CD4-positive, alpha-beta T cell treated with Interleukin-17A for 1 hour (primary cell): ENCODE results near the gene SPEF1.

Experiments
- DNase-seq: peaks from one replicate; pipeline ENCODE4 v3.0.0-alpha.2; 2020

The SPEF1 gene

GRCh38 chr20:3744806-3745685, 36.2 kb downstream of the SPEF1 start:
- DNase-seq = peak; percentile 86

DNA sequence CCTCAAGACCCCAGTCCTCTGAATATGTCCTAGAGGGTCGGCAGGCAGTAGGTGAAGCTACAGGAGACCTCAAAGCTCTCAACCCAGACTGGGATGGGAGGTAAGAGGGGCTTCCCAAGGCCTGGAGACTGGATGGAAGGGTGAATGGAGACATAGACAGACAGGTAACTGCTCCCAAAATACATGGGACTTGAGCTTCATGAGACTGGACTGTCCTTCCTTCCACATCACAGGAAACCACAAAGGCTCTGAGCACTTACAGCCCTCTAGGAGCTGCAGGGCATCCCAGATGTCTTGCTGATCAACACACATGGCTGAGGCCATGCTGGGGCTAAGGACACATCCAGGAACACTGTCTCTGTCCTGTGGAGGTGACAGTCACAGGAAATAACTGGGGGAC, 37.2 kb downstream of the SPEF1 start:
- DNase-seq = no peak

- DNase-seq = no peak
Measured at GRCh38 chr20:3743251-3743650, 38.0 kb downstream of the SPEF1 start.

DNA sequence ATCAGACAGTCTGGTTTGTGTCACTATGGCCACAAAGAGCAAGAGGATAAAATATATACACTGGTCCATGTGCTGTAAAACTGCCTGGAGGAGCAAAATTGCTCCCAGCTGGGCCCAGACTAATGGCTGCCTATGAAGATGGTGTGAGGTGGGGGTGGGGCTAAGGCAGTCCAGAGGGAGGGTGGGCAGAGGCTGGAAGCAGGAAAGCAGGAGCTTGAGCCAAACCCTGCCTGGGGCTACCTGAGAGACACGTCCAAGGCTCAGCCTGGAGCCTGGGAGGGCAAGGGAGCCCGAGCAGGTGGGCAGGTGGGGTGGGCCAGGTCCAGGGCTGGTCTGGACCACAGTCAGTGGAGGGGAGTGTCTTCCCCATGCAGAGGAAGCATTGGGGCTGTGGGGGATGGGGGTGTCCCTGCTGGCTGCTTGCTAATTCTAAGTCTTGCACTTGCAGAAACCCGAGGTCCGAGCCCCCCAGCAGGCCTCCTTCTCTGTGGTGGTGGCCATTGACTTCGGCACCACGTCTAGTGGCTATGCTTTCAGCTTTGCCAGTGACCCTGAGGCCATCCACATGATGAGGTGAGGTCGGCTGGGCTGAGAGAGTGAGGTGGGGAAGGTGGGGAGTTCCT, 39.3 kb downstream of the SPEF1 start:
- no peak for DNase-seq

- DNase-seq = no peak
Measured at GRCh38 chr20:3740615-3741301, 40.5 kb downstream of the SPEF1 start.

- DNase-seq = no peak
Measured at GRCh38 chr20:3739926-3740451, 41.3 kb downstream of the SPEF1 start.

DNA sequence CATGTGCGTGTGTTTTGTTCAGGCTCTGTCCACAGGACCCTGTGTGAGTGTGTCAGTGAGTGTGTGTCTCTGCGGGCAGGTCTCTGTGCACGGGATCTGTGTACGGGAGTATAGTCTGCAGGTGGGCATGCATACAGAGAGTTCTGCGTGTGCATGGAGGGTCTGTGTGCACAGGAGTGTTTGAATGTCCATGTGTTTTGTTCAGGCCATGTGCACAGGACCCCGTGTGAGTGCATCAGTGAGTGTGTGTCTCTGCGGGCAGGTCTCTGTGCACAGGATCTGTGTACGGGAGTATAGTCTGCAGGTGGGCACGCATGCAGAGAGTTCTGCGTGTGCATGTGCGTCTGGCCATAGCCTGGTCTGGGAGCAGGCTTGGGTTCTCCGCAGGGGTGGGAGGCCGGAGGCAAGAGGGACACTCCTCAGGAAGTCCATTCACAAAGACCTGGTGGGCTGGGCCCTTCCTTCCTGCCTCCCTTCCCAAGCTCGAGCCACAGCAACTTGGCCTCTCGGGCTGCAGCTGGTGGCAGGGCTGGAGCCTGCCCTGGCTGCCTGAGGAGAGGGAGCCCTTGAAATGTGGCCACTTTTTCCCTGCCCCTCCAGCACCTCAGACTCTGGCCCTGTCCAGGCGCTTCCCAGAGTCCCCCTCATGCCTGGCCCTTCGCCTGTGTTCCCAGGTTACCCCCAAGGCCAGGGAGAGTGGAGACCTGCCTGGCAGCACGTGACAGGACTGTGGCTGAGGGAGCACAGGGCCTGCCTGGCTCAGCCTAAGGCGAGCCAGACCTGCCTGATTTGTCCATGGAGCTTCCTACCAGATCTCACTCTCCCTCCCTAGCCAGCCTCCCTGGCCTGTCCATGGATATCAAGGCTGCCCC, 42.0 kb downstream of the SPEF1 start:
- no peak for DNase-seq

DNA sequence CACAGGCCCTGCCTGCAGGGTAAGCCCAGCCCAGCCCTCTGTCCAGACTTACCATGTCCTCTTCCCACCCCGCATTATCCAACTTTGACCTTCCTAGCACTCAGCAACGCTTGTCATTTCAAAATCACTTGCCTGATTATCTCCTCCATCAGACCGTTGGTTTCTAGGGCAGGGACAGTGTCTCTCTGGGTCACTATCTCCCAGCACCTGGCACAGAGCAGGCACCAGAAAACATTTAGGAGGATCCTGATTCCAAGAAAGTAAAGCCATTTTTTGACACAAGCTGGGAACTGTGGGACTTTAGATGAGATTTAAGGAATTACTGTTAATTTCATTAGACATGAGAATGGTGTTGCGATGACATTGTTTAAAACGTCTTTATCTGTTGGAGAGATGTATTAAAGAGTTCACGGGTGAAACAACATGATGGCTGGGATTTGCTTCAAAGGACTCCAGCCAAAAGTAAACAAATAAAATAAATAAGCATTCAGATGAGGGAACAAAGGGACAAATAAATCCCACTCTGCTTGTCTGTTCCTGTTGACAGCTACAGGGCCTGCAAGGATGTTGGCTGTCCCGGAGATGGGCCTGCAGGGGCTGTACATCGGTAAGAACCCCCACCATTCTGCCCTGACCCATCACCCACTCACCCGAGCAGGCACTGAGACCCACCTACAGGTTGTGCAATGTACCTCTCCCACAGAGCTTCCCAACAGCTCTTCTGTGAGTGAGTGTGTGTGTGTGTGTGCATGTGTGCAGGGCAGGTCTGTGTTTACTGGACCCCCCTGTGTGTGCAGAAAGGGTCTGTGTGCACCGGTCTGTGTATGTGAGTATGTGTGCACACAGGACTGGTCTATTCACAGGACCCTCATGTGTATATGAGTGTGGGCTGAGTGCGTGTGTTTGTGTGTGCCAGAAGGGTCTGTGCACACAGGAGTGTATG, 42.9 kb downstream of the SPEF1 start:
- DNase-seq = no peak

- no peak for DNase-seq
Measured at GRCh38 chr20:3735768-3736167, 45.5 kb downstream of the SPEF1 start.

- DNase-seq = no peak
Measured at GRCh38 chr20:3734111-3734843, 47.0 kb downstream of the SPEF1 start.

GRCh38 chr20:3733119-3733995, 47.9 kb downstream of the SPEF1 start:
- no peak for DNase-seq

GRCh38 chr20:3732327-3733118, 48.7 kb downstream of the SPEF1 start, which contains the start of gene HSPA12B:
HSPA12B (plus strand) TSS chr20:3732685; CDS start chr20:3738675, 5,990 bp downstream.
- no peak for DNase-seq

GRCh38 chr20:3731944-3732326, 49.3 kb downstream of the SPEF1 start:
- no peak for DNase-seq

- DNase-seq = no peak
Measured at GRCh38 chr20:3730803-3731672, 50.2 kb downstream of the SPEF1 start.

- DNase-seq = no peak
Measured at GRCh38 chr20:3729811-3730540, 51.3 kb downstream of the SPEF1 start.

- DNase-seq = no peak
Measured at GRCh38 chr20:3729378-3729777, 51.9 kb downstream of the SPEF1 start.

GRCh38 chr20:3728876-3729275, 52.4 kb downstream of the SPEF1 start:
- no peak for DNase-seq
